Peyer's patch (tissue), 4 donors: Measurements from ENCODE around the gene TPPP3. TPM values are rescaled to one million over a fixed set of nuclear protein-coding genes. Genes with fewer than 3 reads are reported as not detected.

Source experiments
- DNase-seq, 3 donors: peaks; one replicate each; pipeline ENCODE4 v3.0.0-alpha.2; 2017 to 2019
- H3K27ac ChIP-seq, 4 donors: fragments of 200-600 bp; sonication (generic); one replicate each; pipeline ENCODE4 v1.5.1; 2016 to 2019
- H3K27me3 ChIP-seq, 2 donors: fragments of 200-600 bp; sonication (generic); one replicate each; pipeline ENCODE4 v1.5.1; 2019
- H3K36me3 ChIP-seq, 3 donors: fragments of 200-600 bp; sonication (generic); one replicate each; pipeline ENCODE4 v1.5.1; 2016 to 2019
- H3K4me1 ChIP-seq, 4 donors: fragments of 200-600 bp; sonication (generic); one replicate each; pipeline ENCODE4 v1.5.1; 2016 to 2019
- H3K4me3 ChIP-seq, 4 donors: fragments of 200-600 bp; sonication (generic); 1 replicate in 3 of 4; 2 replicates in 1 of 4; pipeline ENCODE4 v1.5.1; 2016 to 2019; ENCODE audit warnings: mild to moderate bottlenecking in 1 of 4
- H3K9me3 ChIP-seq, 4 donors: fragments of 200-600 bp; sonication (generic); one replicate each; pipeline ENCODE4 v1.5.1; 2016 to 2019; ENCODE audit warnings: mild to moderate bottlenecking in 1 of 4
- POLR2A ChIP-seq, 2 donors: fragments of 450-650 bp; IDR thresholded peaks; one replicate each; pipeline ENCODE4 v1.5.1; 2017; ENCODE audit warnings: antibody characterized with exemption in 2 of 2, mild to moderate bottlenecking in 2 of 2, moderate library complexity in 2 of 2
- total RNA-seq, 4 donors: library from RNA; depleted of rRNA; stranded (reverse); fragments of >200 nt; gene quantifications; one replicate each; pipeline ENCODE4 v1.1.0, GENCODE V29; 2016
- TF ChIP-seq, protein P1 (sequence below), 6 experiments: fragments of 450-650 bp in 4 of 6; fragments of 200-600 bp in 2 of 6; sonication (generic) in 1 of 6; IDR thresholded peaks; one replicate each; pipeline ENCODE4 v1.5.1; 2017 to 2019; ENCODE audit warnings: antibody characterized with exemption in 6 of 6, mild to moderate bottlenecking in 3 of 6, moderate library complexity in 1 of 6

Gene TPPP3
- total RNA-seq, 4 donors from 2014 or later: 6.6 to 33.3 (median 16.6) TPM

- H3K36me3 ChIP-seq: peaks cover 0 to 58% (median 0%) of the 10 kb centered on the region in 3 donors
- peaks cover 0 to 26% (median 6%) of the 10 kb centered on the region in 4 donors for H3K4me1 ChIP-seq
- H3K4me3 ChIP-seq: no peak overlapping the region
- H3K9me3 ChIP-seq: no peaks in the 10 kb centered on the region
- H3K27ac ChIP-seq: peak overlapping the region in 1 of 4 donors; percentile 93
- H3K27me3 ChIP-seq: no peaks in the 10 kb centered on the region
- DNase-seq: peak in 2 of 3 donors; percentile 48 to 55
- TF ChIP-seq, protein P1, sequence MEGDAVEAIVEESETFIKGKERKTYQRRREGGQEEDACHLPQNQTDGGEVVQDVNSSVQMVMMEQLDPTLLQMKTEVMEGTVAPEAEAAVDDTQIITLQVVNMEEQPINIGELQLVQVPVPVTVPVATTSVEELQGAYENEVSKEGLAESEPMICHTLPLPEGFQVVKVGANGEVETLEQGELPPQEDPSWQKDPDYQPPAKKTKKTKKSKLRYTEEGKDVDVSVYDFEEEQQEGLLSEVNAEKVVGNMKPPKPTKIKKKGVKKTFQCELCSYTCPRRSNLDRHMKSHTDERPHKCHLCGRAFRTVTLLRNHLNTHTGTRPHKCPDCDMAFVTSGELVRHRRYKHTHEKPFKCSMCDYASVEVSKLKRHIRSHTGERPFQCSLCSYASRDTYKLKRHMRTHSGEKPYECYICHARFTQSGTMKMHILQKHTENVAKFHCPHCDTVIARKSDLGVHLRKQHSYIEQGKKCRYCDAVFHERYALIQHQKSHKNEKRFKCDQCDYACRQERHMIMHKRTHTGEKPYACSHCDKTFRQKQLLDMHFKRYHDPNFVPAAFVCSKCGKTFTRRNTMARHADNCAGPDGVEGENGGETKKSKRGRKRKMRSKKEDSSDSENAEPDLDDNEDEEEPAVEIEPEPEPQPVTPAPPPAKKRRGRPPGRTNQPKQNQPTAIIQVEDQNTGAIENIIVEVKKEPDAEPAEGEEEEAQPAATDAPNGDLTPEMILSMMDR (IDR thresholded peaks at IDR 0.05): no peak
- TF ChIP-seq POLR2A (IDR thresholded peaks at IDR 0.05): no peak
Observed at GRCh38 chr16:67438098-67438791, 44.9 kb upstream of the TPPP3 start.

DNA sequence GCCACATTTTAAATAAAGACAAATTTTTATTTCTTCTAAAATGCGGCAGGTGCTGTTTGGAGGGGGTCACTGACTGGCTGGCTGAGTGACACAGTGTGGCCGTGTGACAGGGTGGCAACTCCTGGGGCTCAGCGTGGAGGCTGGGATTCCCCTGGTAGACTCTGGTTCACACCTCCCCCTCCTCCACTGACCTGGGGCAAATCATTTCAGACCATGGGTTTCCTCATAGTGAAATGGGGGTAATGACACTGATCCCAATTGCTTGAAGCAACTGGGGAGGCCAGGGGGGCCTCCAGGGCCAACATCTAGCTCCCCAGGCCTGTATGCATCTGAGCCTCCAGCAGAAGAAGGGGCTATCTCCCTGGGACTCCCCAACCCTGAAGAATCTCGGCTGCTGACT lies 44.2 kb upstream of the TPPP3 start:
- no peaks in the 10 kb centered on the region for H3K9me3 ChIP-seq
- H3K27me3 ChIP-seq: no peaks in the 10 kb centered on the region
- H3K4me3 ChIP-seq: no peak overlapping the region
- peak overlapping the region in 1 of 4 donors; percentile 93 for H3K27ac ChIP-seq
- peaks cover 0 to 18% (median 6%) of the 10 kb centered on the region in 4 donors for H3K4me1 ChIP-seq
- peaks cover 0 to 52% (median 0%) of the 10 kb centered on the region in 3 donors for H3K36me3 ChIP-seq
- TF ChIP-seq, protein P1 (IDR thresholded peaks at IDR 0.05): no peak
- peak in 1 of 2 donors; percentile 11 for TF ChIP-seq POLR2A (IDR thresholded peaks at IDR 0.05)
- peak in 1 of 3 donors; percentile 49 for DNase-seq

DNA sequence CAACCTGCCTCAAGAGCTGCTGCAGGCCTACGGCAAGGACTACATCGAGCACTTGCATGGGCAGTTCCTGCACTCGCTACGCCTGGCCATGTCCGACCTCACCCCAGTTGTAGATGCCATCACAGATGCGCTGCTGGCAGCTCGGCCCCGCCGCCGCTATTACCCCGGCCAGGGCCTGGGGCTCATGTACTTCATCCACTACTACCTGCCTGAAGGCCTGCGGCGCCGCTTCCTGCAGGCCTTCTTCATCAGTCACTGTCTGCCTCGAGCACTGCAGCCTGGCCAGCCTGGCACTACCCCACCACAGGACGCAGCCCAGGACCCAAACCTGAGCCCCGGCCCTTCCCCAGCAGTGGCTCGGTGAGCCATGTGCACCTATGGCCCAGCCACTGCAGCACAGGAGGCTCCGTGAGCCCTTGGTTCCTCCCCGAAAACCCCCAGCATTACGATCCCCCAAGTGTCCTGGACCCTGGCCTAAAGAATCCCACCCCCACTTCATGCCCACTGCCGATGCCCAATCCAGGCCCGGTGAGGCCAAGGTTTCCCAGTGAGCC lies 43.4 kb upstream of the TPPP3 start:
- TF ChIP-seq POLR2A (IDR thresholded peaks at IDR 0.05): no peak
- TF ChIP-seq, protein P1 (IDR thresholded peaks at IDR 0.05): no peak
- H3K9me3 ChIP-seq: no peaks in the 10 kb centered on the region
- H3K4me3 ChIP-seq: no peak overlapping the region
- H3K4me1 ChIP-seq: peaks cover 0 to 17% (median 9%) of the 10 kb centered on the region in 4 donors
- peak overlapping the region in 1 of 4 donors; percentile 16 for H3K27ac ChIP-seq
- peaks cover 0 to 50% (median 0%) of the 10 kb centered on the region in 3 donors for H3K36me3 ChIP-seq
- H3K27me3 ChIP-seq: no peaks in the 10 kb centered on the region
- DNase-seq: peak in 1 of 3 donors; percentile 45

- Histone ChIP-seq H3K9me3 (no peaks in the 10 kb centered on the region), H3K27ac (peak overlapping the region in 1 of 4 donors; percentile 71), H3K4me3 (no peak overlapping the region), H3K36me3 (peaks cover 0 to 50% (median 0%) of the 10 kb centered on the region in 3 donors), H3K4me1 (peaks cover 0 to 22% (median 8%) of the 10 kb centered on the region in 4 donors), H3K27me3 (no peaks in the 10 kb centered on the region)
- DNase-seq: peak in 2 of 3 donors; percentile 46 to 51
- TF ChIP-seq POLR2A (IDR thresholded peaks at IDR 0.05): no peak
- TF ChIP-seq, protein P1 (IDR thresholded peaks at IDR 0.05): peak in 1 of 6 experiments; percentile 4
Observed at GRCh38 chr16:67435758-67436164, 42.5 kb upstream of the TPPP3 start.

- Histone ChIP-seq H3K4me1 (peaks cover 0 to 28% (median 14%) of the 10 kb centered on the region in 4 donors), H3K36me3 (peaks cover 0 to 30% (median 0%) of the 10 kb centered on the region in 3 donors), H3K9me3 (no peaks in the 10 kb centered on the region), H3K27ac (peak overlapping the region in 3 of 4 donors; percentile 80 to 99 (median 93)), H3K27me3 (no peaks in the 10 kb centered on the region), H3K4me3 (peak overlapping the region in 3 of 4 donors; percentile 43 to 92 (median 62))
- peak in 1 of 3 donors; percentile 54 for DNase-seq
- no peak for TF ChIP-seq POLR2A (IDR thresholded peaks at IDR 0.05)
- TF ChIP-seq, protein P1 (IDR thresholded peaks at IDR 0.05): no peak
Observed at GRCh38 chr16:67433131-67433719, 39.9 kb upstream of the TPPP3 start.
